Large intestine (tissue), 12 donors: ENCODE measurements around the gene DAP3. TPM values are rescaled to one million over a fixed set of nuclear protein-coding genes. Genes with fewer than 3 reads are reported as not detected.
"Not testable (repeated sequence)": the region's sequence is repeated elsewhere in the genome, so short reads cannot be mapped to it uniquely, and the experiment has no call there.

Experiments used
- DNase-seq, 2 donors: peaks; one replicate each; pipeline versions ENCODE4 v3.0.0 to v3.0.0-alpha.2; 2013
- H3K27ac ChIP-seq: one replicate; pipeline ENCODE4 v1.5.1; 2013; ENCODE audit warnings: low read length
- H3K27me3 ChIP-seq: 2 replicates; pipeline ENCODE4 v1.6.1; 2013; ENCODE audit warnings: low read length; ENCODE audit not compliant: control insufficient read depth, insufficient read depth
- H3K36me3 ChIP-seq: 2 replicates; pipeline ENCODE4 v1.6.1; 2013; ENCODE audit warnings: low read length; ENCODE audit not compliant: control insufficient read depth, insufficient read depth
- H3K4me1 ChIP-seq: one replicate; pipeline ENCODE4 v1.6.1; 2013; ENCODE audit warnings: low read length; ENCODE audit not compliant: control insufficient read depth, insufficient read depth
- H3K4me3 ChIP-seq: one replicate; pipeline ENCODE4 v1.5.1; 2013; ENCODE audit warnings: low read length
- H3K9me3 ChIP-seq: one replicate; pipeline ENCODE4 v1.6.1; 2013; ENCODE audit warnings: mild to moderate bottlenecking, low read depth, low read length, moderate library complexity; ENCODE audit not compliant: control insufficient read depth
- WGBS: methylation state at CpG from one replicate; pipeline ENCODE4 v1.1.5; 2013; ENCODE audit warnings: low lambda C conversion rate; ENCODE audit not compliant: insufficient coverage; 5-methylcytosine and 5-hydroxymethylcytosine counted together
- long read RNA-seq, 11 donors: transcript quantifications; one replicate each; lab custom pipeline, GENCODE V29; 2026
- polyA plus RNA-seq: library from polyadenylated mRNA; unstranded; fragments of 120-200 nt; gene quantifications from one replicate; pipeline ENCODE4 v1.2.1, GENCODE V29; 2013

The DAP3 gene
- polyA plus RNA-seq, result 96.3 TPM
- long read RNA-seq, donor 1, transcript DAP3-216 (2 exons, 679 nt), result major isoform, 14 of 38 reads
- long read RNA-seq, donor 1, transcript DAP3-202 (13 exons, 2,089 nt), result minor isoform, 10 of 38 reads
- long read RNA-seq, donor 1, partial matches to known transcripts, result 9 of 38 reads
- long read RNA-seq, donor 1, other reads (novel, unspliced or antisense), result 0 of 38 reads
- long read RNA-seq, donor 2, transcript DAP3-202 (13 exons, 2,089 nt), result minor isoform, 24 of 120 reads
- long read RNA-seq, donor 2, transcript DAP3-201 (13 exons, 1,649 nt), result minor isoform, 6 of 120 reads
- long read RNA-seq, donor 2, transcript DAP3-216 (2 exons, 679 nt), result major isoform, 25 of 120 reads
- long read RNA-seq, donor 2, partial matches to known transcripts, result 51 of 120 reads
- long read RNA-seq, donor 2, other reads (novel, unspliced or antisense), result 11 of 120 reads
- long read RNA-seq, donor 3, result 0 reads
- long read RNA-seq, donor 4, partial matches to known transcripts, result 0 of 4 reads
- long read RNA-seq, donor 4, other reads (novel, unspliced or antisense), result 0 of 4 reads
- long read RNA-seq, donor 5, transcript DAP3-216 (2 exons, 679 nt), result major isoform, 13 of 36 reads
- long read RNA-seq, donor 5, transcript DAP3-201 (13 exons, 1,649 nt), result minor isoform, 5 of 36 reads
- long read RNA-seq, donor 5, partial matches to known transcripts, result 10 of 36 reads
- long read RNA-seq, donor 5, other reads (novel, unspliced or antisense), result 0 of 36 reads
- long read RNA-seq, donor 6, transcript DAP3-216 (2 exons, 679 nt), result minor isoform, 10 of 69 reads
- long read RNA-seq, donor 6, transcript DAP3-209 (4 exons, 729 nt), result minor isoform, 5 of 69 reads
- long read RNA-seq, donor 6, transcript DAP3-202 (13 exons, 2,089 nt), result major isoform, 18 of 69 reads
- long read RNA-seq, donor 6, partial matches to known transcripts, result 35 of 69 reads
- long read RNA-seq, donor 6, other reads (novel, unspliced or antisense), result 0 of 69 reads
- long read RNA-seq, donor 7, transcript DAP3-216 (2 exons, 679 nt), result major isoform, 9 of 24 reads
- long read RNA-seq, donor 7, partial matches to known transcripts, result 9 of 24 reads
- long read RNA-seq, donor 7, other reads (novel, unspliced or antisense), result 0 of 24 reads
- long read RNA-seq, donor 8, transcript DAP3-202 (13 exons, 2,089 nt), result major isoform, 20 of 99 reads
- long read RNA-seq, donor 8, transcript DAP3-216 (2 exons, 679 nt), result major isoform, 20 of 99 reads
- long read RNA-seq, donor 8, partial matches to known transcripts, result 48 of 99 reads
- long read RNA-seq, donor 8, other reads (novel, unspliced or antisense), result 0 of 99 reads
- long read RNA-seq, donor 9, transcript DAP3-216 (2 exons, 679 nt), result major isoform, 18 of 44 reads
- long read RNA-seq, donor 9, transcript DAP3-202 (13 exons, 2,089 nt), result minor isoform, 12 of 44 reads
- long read RNA-seq, donor 9, partial matches to known transcripts, result 6 of 44 reads
- long read RNA-seq, donor 9, other reads (novel, unspliced or antisense), result 0 of 44 reads
- long read RNA-seq, donor 10, transcript DAP3-216 (2 exons, 679 nt), result major isoform, 21 of 75 reads
- long read RNA-seq, donor 10, transcript DAP3-201 (13 exons, 1,649 nt), result minor isoform, 5 of 75 reads
- long read RNA-seq, donor 10, transcript DAP3-202 (13 exons, 2,089 nt), result minor isoform, 16 of 75 reads
- long read RNA-seq, donor 10, partial matches to known transcripts, result 24 of 75 reads
- long read RNA-seq, donor 10, other reads (novel, unspliced or antisense), result 6 of 75 reads
- long read RNA-seq, donor 11, transcript DAP3-202 (13 exons, 2,089 nt), result minor isoform, 5 of 15 reads
- long read RNA-seq, donor 11, transcript DAP3-216 (2 exons, 679 nt), result major isoform, 7 of 15 reads
- long read RNA-seq, donor 11, partial matches to known transcripts, result 0 of 15 reads
- long read RNA-seq, donor 11, other reads (novel, unspliced or antisense), result 0 of 15 reads

- not testable (repeated sequence) for H3K9me3 ChIP-seq, DNase-seq, H3K4me1 ChIP-seq, H3K27me3 ChIP-seq, H3K36me3 ChIP-seq
- no CpG with 5 or more reads among the region's 28 CpGs for WGBS
- H3K4me3 ChIP-seq, result peak within 1 kb of the TSS; percentile 100
- peak within 1 kb of the TSS; percentile 94 for H3K27ac ChIP-seq
Observed at GRCh38 chr1:155689081-155689607, at the start of gene DAP3. Gene DAP3 (plus strand): TSS chr1:155689091. CDS start chr1:155709780, 20,689 bp downstream.

- no peak overlapping the region for H3K4me3 ChIP-seq
- DNase-seq, result no peak
- H3K4me1 ChIP-seq, result no peaks in the 10 kb centered on the region
- H3K27ac ChIP-seq, result no peak overlapping the region
- H3K27me3 ChIP-seq, result no peaks in the 10 kb centered on the region
- H3K9me3 ChIP-seq, result peaks cover 21% of the 10 kb centered on the region
- H3K36me3 ChIP-seq, result no peaks in the 10 kb centered on the region
Observed at GRCh38 chr1:155640367-155640766, 48.5 kb upstream of the DAP3 start.

DNA sequence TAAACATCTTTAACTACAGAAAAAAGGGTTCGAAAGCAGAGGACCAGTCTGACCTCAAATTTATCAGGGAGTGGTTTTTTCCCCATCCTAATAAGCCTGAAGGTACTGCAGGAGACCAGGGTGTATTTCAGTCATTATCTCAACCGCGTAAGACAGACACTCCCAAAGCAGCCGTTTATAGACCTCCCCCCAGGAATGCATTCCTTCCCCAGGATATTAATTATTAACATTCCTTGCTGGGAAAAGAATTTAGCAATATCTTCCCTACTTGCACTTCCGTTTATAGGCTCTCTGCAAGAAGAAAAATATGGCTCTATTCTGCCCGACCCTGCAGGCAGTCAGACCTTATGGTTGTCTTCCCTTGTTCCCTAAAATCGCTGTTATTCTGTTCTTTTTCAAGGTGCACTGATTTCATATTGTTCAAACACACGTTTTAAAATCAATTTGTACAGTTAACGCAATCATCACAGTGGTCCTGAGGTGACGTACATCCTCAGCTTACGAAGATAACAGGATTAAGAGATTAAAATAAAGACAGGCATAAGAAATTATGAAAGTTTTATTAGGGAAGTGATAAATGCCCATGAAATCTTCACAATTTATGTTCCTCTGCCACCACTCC lies 46.2 kb upstream of the DAP3 start:
- not testable (repeated sequence) for H3K36me3 ChIP-seq, H3K4me1 ChIP-seq, H3K27me3 ChIP-seq, H3K27ac ChIP-seq, H3K4me3 ChIP-seq
- peaks cover 21% of the 10 kb centered on the region for H3K9me3 ChIP-seq
- 100% methylated on average over 3 of the region's 11 CpGs for WGBS
- DNase-seq, result peak in 1 of 2 donors; percentile 54

DNA sequence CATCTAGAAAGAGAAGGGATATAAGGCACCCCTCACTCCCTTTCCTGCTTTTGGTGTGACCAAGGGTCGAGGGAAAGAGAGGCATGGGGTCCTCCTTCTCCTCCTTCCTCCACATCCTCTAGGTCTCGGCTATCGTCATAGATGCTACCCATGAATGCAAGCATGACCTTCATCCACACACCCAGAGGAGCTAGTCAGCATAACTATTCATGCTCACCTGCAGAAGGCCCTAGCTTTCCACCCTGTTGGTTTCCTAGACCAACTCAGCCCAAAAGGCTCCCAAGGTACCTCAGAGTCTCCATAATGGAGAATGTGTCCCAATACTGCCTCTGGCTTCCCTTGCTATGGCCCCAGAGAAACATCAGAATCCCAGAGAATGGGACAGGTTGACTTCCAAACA lies 45.7 kb upstream of the DAP3 start:
- no CpG with 5 or more reads among the region's 3 CpGs for WGBS
- no peak for DNase-seq
- H3K9me3 ChIP-seq, result peaks cover 21% of the 10 kb centered on the region
- no peaks in the 10 kb centered on the region for H3K27me3 ChIP-seq
- no peaks in the 10 kb centered on the region for H3K36me3 ChIP-seq
- H3K4me1 ChIP-seq, result no peaks in the 10 kb centered on the region
- H3K27ac ChIP-seq, result no peak overlapping the region
- no peak overlapping the region for H3K4me3 ChIP-seq

- Histone ChIP-seq H3K4me3 (no peak overlapping the region), H3K27me3 (no peaks in the 10 kb centered on the region), H3K36me3 (no peaks in the 10 kb centered on the region), H3K4me1 (no peaks in the 10 kb centered on the region), H3K9me3 (peaks cover 21% of the 10 kb centered on the region), H3K27ac (no peak overlapping the region)
- no peak for DNase-seq
- 50% methylated on average over 1 of the region's 4 CpGs for WGBS
Observed at GRCh38 chr1:155645034-155645598, 43.8 kb upstream of the DAP3 start.

DNA sequence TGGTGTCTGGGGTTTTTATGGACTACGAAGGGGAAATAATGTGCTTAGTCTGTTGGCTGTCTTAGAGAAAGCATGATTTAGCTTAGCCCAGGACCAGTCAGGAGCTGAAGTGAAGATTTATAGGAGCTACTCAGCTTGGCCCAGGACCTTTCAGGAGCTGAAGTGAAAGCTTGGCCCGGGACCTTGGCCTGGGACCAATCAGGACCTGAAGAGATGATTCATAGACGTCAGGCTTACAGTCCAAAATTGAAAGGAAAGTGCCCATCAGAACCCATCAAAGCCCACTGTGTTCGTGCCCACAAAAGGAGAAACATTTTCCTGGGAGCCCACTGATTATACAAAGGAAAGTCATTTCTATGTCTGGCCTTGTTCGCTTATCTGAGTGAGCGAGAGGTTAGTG lies 43.2 kb upstream of the DAP3 start:
- Histone ChIP-seq H3K4me1 (no peaks in the 10 kb centered on the region), H3K27ac (no peak overlapping the region)
- no CpG with 5 or more reads among the region's 6 CpGs for WGBS

DNA sequence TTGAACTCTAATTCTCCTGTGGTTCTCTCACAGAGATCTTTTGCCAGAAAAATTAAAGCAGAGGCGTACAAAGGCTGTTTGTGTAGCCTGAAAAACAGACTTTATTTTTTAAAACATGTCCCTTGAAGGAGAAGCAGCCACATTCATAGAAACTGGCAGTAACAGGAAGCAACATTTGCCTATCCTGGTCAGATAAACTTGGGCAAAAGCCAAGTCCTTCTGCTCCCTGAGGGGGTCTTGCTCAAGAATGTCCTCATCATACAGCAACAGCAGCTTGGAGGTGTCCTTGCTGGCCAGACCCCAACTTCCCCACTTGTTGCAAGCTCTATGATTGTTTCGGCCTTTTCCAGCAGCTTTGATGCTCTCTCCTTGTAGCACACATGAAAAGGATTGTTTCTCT lies 42.6 kb upstream of the DAP3 start:
- no peaks in the 10 kb centered on the region for H3K27me3 ChIP-seq
- H3K27ac ChIP-seq, result no peak overlapping the region
- DNase-seq, result no peak
- peaks cover 17% of the 10 kb centered on the region for H3K9me3 ChIP-seq
- H3K4me1 ChIP-seq, result no peaks in the 10 kb centered on the region
- 100% methylated on average over 1 of the region's 2 CpGs for WGBS
- no peak overlapping the region for H3K4me3 ChIP-seq
- no peaks in the 10 kb centered on the region for H3K36me3 ChIP-seq

More for the DNA sequence above, 43.2 kb upstream of the DAP3 start:
- Histone ChIP-seq H3K4me3 (no peak overlapping the region), H3K27me3 (no peaks in the 10 kb centered on the region), H3K9me3 (peaks cover 21% of the 10 kb centered on the region), H3K36me3 (no peaks in the 10 kb centered on the region)
- DNase-seq, result no peak

DNA sequence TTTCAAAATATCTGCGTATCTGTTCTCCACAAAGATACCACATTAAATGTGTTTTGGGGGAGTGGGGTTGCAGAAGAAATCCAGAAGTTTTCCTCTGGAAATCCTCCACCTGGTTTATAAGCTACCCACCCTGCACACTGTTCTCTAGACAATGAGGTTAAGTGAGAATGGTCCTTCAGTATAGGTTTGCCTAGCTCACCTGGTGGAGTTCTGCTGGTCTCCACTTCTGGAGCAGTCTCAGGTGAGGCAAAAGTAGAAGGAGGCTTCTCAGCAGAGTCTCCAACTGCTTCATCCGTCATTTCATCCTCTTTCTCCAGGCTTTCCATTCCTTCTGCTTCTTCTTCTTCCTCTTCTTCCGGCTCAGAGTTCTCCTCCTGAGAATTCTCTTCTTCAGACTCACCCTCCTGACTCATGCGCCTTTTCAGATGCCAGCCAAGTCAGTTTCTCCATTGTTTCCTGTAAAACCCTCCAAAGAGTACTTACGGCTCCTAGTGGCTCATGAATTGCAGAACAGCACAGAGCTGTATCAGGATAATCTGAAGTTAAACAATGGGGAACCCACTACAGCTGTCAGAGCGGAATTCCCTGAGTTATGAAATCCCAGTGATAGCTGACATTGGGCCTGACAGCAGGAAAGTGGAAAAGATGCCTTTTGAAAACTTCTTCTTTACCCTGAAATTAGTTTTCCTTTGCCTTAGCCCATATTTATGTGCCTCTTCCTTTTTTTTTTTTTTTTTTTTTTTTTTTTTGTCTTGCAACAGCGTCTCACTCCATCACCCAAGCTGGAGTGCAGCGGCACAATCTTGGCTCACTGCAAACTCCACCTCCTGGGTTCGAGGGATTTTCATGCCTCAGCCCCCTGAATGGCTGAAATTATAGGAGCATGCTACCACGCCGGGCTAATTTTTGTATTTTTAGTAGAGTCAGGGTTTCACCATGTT lies 40.4 kb upstream of the DAP3 start:
- no peak overlapping the region for H3K4me3 ChIP-seq
- peaks cover under 1% of the 10 kb centered on the region for H3K9me3 ChIP-seq
- 80% methylated on average over 1 of the region's 11 CpGs for WGBS
- DNase-seq, result peak; percentile 41 to 58
- no peaks in the 10 kb centered on the region for H3K4me1 ChIP-seq
- H3K27me3 ChIP-seq, result no peaks in the 10 kb centered on the region
- no peak overlapping the region for H3K27ac ChIP-seq
- no peaks in the 10 kb centered on the region for H3K36me3 ChIP-seq
